Stimulated activated CD4-positive, alpha-beta T cell treated with anti-CD3 and anti-CD28 coated beads, Interleukin-1b, Interleukin-23, amount 100 ng/mL, for 4 hours (primary cell): Measurements from ENCODE around the gene AGBL4.

Experiments
- DNase-seq, 2 donors: peaks; one replicate each; pipeline ENCODE4 v3.0.0-alpha.2; 2020; ENCODE audit warnings: low read depth in 2 of 2

AGBL4 gene

DNA sequence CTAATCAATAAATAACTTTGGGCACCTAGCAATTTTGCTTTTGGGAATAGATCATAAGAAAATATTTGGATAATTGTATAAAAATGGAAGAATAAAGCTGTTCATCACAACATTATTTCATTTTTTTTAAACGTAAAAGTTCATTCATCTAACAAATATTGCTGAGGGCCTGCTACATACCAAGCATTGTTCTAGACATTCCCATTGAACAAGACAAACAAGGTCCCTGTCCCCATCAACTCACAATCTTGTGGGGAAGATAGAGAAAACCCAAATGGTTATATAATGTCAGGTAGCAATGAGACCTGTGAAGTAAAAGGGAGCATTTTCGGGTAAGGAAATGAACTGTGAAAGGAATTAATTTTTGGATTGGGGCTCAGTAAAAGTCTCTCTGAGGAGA is 1193.0 kb downstream of the AGBL4 start:
- no peak for DNase-seq

- DNase-seq: no peak
Observed at GRCh38 chr1:48829446-48829845, 1194.3 kb downstream of the AGBL4 start.

- DNase-seq: no peak
Observed at GRCh38 chr1:48823168-48823567, 1200.6 kb downstream of the AGBL4 start.

DNA sequence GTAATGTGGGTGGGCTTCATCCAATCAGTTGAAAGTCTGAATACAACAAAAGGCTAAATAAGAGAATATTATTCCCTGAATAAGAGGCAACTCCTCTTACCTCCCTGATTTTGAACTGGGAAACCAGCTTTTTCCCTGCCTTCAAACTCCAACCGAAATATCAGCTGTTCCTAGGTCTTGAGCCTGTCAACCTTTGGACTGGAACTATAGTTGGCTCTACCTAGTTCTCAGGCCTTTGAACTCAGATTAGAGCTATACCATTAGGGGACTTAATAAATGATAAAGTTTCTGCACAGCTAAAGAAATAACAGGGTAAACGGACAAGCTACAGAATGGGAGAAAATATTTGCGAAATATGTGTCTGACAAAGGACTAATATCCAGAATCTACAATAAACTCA is 1203.3 kb downstream of the AGBL4 start:
- DNase-seq: no peak

- no peak for DNase-seq
Observed at GRCh38 chr1:48817505-48818114, 1206.1 kb downstream of the AGBL4 start.

GRCh38 chr1:48810740-48811139 is 1213.0 kb downstream of the AGBL4 start:
- no peak for DNase-seq

GRCh38 chr1:48808496-48808895 is 1215.3 kb downstream of the AGBL4 start:
- DNase-seq: no peak

DNA sequence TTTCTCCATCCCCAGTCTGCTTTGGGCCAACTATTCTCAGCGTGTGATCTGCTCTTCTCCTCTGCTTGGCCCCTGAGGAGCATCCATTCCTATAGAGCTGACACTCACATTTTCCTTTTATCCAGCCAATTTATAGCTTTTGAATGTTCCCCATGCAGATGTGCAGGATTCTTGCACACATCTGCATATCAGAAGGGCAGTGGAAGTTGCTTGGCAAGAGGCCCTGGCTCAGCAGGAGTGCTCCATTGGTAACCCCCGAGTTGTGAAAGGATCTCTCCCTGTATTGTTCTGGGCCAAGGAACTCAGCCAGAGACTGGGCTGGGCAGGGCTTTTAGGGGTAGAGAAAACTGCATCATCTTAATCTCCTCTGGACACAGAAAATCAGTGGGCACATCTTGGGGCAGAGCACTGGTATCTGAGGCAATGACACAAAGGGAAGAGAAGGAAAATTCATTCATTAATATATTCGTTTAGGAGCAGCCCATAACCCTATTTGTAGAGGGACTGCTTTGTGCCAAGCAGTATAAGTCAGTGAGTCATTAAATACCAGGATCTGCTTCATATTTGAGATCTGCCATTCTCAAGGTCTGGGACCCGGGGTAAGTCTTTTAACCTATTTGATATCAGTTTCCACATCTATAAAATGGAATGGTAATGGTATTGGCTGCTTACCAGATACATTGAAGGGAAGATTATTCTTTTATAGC is 1216.0 kb downstream of the AGBL4 start:
- DNase-seq: no peak

DNA sequence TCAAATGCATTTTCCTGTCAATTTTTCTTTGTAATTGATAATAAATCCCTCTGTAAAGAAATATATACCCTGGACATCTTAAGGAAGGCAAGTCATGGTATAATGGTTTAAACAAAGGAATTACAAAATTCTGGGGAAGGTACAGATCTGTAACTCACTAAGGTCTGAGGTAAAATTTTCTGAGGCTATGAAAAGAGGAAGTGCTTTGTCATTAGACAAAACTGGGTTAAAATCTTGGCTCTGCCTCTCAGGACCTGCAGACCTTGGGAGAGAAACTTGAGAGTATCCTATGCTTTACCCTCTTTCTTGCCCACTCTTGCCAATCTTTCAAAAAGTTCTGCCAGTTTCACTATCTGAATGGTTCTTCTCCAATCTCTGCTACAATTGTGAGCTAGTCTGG is 1220.3 kb downstream of the AGBL4 start:
- no peak for DNase-seq

DNA sequence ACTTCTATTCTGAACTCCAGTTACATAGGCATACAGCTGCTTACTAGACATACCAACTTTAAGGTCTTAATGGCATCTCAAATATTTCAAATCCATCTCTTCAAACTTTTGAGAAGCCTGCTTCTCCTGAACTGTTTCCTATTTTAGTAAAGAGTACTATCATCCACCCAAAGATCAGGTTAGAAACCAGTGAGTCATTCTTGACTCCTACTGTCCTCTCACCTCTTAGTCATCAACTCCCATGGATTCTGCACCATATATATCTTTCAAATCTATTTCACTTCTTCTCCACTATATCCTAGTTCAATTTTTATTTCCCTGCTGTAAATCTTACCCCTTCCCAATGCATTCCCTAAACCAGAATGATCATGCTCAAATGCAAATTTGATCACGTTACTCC is 1228.9 kb downstream of the AGBL4 start:
- DNase-seq: no peak

DNA sequence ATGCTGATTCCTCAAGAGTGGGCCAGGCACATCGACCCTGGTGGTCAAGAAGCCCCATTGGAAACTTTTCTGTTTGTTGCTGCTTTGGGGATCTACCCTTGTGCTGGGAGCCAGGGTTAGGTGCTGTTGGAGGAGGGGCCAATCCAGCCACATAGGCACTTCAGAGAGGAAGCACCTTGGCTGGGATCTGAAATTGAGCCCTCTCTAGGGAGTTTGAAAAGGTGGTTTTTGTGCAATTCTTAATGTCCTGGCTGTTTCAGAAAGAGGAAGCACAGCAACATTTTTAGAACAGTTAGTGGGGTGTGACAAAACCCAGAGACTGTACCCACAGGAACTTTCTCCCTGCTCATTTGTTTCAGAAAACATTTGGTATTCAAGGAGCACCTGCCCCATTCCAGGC is 1229.9 kb downstream of the AGBL4 start:
- no peak for DNase-seq

DNA sequence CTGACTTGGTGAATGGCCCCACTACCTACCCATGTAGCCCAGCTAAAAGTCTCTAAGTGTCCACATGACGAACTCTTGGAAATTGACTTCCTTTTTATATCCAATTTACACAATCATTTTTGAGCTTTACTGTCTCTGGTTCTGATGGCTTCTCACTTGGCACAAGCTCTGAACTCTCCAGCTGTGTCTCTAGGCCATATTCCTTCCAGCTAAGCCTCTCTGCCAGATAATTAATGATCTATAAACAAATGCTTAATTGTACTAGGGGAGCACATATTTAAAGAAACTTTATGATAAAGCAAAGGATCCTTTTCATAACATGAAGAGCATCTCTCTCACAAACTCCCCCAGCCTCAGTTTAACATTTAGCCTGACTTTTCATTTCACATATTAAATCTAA is 1230.8 kb downstream of the AGBL4 start:
- DNase-seq: no peak

DNA sequence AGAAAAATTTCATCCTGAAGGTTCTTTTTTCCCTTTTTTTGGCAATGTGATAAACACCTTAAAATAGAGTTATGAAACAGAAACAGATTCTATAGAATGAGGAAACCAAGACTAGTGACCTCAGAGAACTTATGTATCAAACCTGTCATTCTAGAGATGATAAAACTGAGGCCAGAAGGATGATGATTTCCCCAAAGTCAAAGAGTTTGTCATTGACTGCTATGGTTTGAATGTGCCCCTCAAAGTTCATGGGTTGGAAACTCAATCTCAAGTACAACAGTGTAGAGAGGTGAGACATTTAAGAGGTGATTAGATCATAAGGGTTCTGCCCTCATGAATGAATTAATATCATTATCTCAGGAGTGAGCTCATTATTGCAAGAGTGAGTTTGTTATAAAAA is 1233.4 kb downstream of the AGBL4 start:
- no peak for DNase-seq

- DNase-seq: no peak
Observed at GRCh38 chr1:48789903-48790302, 1233.9 kb downstream of the AGBL4 start.

GRCh38 chr1:48785869-48786268 is 1237.9 kb downstream of the AGBL4 start:
- no peak for DNase-seq

DNA sequence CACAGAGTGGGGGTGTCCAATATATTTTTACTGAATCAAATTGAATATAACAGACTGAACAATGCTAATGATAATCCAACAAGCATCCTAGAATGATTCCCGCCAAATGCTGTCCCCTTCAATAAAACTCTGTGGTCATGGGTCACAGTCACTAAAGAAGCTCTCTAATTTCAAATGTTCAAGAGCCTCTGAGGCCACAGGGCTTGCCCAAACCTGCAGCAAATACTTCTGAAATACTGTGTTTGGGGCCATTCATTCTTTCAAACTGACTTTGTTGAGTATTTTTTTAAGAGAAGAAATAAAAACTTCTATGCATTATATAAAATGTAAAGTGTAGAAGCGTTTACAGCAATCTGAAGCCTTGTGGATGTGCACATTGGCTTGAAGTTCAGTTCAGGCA is 1239.5 kb downstream of the AGBL4 start:
- no peak for DNase-seq

GRCh38 chr1:48777219-48777895 is 1246.4 kb downstream of the AGBL4 start:
- no peak for DNase-seq

GRCh38 chr1:48776393-48777218 is 1247.1 kb downstream of the AGBL4 start, which contains the start of gene BEND5:
Gene BEND5 (minus strand): TSS chr1:48776891. CDS start chr1:48776831, 60 bp downstream.
- peak; percentile 13 to 25 for DNase-seq

GRCh38 chr1:48775831-48776392 is 1247.8 kb downstream of the AGBL4 start:
- DNase-seq: no peak

DNA sequence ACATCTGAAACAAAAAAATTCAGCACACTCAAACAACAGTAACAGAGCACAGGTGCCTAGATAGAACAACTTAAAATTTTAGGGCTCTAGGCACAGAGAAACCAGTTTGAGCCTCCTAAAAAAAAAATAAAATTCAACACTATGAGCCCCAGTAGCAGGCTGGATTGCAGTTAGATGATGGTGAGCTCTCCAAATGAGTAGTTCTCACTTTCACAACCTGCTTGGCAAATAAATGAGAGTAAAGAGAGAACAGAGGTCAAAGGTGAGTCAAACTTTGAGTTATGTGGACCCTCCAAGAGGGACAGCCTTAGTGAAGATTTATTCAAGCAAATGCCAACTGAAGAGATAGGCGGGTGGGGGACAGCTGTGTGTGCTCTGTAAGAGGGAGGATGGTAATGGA is 1250.6 kb downstream of the AGBL4 start:
- no peak for DNase-seq

DNA sequence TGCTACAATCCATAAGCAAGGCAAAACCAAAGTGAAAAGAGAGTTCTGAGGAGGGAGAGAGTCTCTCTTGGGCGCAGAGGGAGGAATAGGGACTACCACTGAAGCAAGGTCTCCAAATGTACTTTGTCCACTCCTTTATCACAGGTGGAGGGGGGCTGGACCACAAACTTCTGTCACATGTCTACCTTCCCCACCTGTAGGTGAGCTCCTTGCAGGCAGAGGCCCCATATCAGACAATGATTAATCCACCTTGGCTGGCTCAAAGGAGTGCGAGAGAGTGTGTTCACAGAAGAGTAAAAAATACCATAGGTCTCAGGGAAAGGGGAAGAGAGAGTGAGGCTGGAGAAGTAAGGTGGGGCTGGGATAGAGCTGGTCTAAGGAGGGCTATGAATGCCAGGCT is 1251.5 kb downstream of the AGBL4 start:
- DNase-seq: no peak

GRCh38 chr1:48771561-48771960 is 1252.2 kb downstream of the AGBL4 start:
- DNase-seq: no peak
